ENCODE measurements around the gene GOLGA8K. TPM values are rescaled to one million over a fixed set of nuclear protein-coding genes. Genes with fewer than 3 reads are reported as not detected.
"Not testable (repeated sequence)": the region's sequence is repeated elsewhere in the genome, so short reads cannot be mapped to it uniquely, and the experiment has no call there.

The GOLGA8K gene
- total RNA-seq, 1 donor from 2014 or later = 1.9 TPM

DNA sequence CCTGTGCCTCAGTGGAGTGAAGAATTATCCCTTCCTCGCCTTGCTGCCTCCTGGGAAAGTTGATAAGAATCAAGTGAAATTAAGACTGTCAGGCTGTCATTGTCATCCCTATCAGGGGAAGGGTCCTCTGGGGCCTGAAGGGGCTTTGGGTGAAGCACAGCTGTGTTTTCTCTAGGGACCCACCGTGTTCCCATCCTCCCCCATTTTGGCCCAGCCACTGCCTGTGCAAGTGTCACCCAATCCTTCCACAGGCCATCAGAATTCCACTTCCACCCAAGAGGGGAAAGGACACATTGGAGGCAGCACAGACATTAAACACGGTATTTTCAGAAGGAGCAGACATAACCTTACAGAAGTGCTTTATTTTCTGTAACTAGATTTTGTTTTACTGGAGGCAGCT is 59.2 kb downstream of the GOLGA8K start:
- H3K9me3 ChIP-seq; H3K4me3 ChIP-seq; H3K4me1 ChIP-seq; H3K27me3 ChIP-seq (ENCODE audit: low read depth); H3K36me3 ChIP-seq; DNase-seq; H3K27ac ChIP-seq; ATAC-seq; intact Hi-C loops (cut with DNase I): not testable (repeated sequence)

Other genes starting within 250 kb of the GOLGA8K start
- not detected for gene GOLGA8O, start 52.3 kb upstream of the GOLGA8K start, total RNA-seq
- gene GOLGA8N, start 190.2 kb upstream of the GOLGA8K start, total RNA-seq = 14.3 TPM
- gene ARHGAP11A, start 212.2 kb upstream of the GOLGA8K start, total RNA-seq = 4.9 TPM
- 0.65 TPM for gene SCG5, start 238.4 kb upstream of the GOLGA8K start, total RNA-seq

Measured in lower lobe of right lung (tissue), 2 donors.